GM18517 (cell line): ENCODE results near the gene ABCC8.

Experiments
- ATAC-seq: cut with Tn5 transposase; IDR thresholded peaks from one replicate; pipeline ENCODE4 v1.9.1; 2021; ENCODE audit warnings: mild to moderate bottlenecking, moderate library complexity; ENCODE audit not compliant: unreplicated experiment

Gene ABCC8

GRCh38 chr11:17476317-17477083 is at the start of gene ABCC8:
Gene ABCC8 (minus strand): TSS chr11:17476845. CDS start chr11:17476776, 69 bp downstream.
- ATAC-seq, result no peak

GRCh38 chr11:17526326-17526725 is 49.7 kb upstream of the ABCC8 start:
- no peak for ATAC-seq

DNA sequence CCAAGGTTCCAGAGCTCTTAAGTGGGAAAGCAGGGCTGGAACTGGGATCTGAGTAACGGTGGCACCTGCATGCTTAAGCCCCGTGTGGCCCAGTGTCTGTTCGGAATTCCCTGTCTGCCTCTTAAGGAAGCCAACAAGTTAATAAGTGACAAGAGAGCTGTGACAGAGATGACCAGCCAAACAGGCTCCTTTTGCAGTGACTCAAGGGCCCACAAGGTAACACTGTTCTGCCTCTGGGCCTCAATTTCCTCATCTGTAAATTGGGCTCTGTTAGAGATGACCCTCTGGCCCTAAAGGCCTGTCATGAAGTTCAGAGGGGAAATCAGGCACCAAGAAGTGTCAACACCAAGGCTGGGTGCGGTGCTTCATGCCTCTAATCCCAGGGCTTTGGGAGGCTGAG is 48.9 kb upstream of the ABCC8 start:
- no peak for ATAC-seq

DNA sequence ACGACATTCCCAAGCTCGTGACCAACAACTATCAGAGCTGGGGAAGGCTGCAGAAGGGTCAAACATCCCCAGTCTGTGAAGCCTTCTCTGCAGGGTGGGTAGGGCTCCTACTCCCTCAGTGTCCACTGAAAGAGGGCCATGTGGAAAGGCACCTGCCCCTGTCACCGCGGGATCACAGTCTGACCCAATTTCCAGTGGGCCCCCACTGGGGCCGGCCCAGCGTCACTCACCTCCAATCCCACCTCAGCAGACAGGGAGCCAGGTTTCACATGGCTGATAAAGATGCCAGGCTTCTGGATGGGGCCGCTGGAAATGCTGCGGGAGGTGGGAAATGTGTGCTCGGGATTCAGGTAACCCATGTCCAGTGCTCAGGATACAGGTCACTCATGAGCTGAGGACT is 47.6 kb upstream of the ABCC8 start:
- ATAC-seq, result no peak

GRCh38 chr11:17522655-17523054 is 46.0 kb upstream of the ABCC8 start:
- ATAC-seq, result no peak

DNA sequence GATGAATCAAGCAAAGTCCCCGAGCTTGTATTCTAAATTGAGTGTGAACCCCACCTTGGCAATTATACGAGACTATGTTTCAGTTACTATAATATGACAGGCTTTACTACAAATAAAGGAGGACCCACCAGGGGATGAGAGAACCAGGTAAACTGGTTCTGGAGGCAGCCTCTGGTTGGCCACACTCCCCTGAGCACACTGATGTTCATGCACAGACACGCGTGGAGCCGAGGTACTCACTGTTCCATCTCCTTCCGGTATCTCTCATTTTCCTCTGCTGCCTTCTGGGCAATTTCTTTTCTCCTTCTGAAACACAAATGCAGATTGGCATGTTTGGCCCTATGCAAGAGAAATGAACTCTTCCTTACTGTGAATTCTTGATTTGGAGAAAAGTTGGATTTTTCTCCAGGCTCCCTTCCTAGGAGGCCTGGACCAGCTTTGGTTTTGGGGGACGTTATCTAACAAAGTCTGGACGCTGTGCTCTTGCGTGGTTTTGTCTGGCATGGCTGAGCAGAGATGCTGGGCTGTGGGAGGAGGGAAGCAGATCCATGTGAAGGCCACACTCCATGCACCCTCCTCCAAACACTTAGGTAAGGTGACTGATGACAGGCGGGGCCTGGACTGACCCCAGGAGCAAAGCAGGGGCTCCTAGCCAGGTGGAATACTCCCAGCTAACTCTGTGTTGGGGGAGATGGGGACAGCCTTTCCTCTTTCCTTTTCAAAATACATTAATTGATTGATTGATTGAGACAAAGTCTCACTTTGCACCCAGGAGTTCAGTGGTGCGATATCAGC is 44.7 kb upstream of the ABCC8 start:
- ATAC-seq, result no peak

DNA sequence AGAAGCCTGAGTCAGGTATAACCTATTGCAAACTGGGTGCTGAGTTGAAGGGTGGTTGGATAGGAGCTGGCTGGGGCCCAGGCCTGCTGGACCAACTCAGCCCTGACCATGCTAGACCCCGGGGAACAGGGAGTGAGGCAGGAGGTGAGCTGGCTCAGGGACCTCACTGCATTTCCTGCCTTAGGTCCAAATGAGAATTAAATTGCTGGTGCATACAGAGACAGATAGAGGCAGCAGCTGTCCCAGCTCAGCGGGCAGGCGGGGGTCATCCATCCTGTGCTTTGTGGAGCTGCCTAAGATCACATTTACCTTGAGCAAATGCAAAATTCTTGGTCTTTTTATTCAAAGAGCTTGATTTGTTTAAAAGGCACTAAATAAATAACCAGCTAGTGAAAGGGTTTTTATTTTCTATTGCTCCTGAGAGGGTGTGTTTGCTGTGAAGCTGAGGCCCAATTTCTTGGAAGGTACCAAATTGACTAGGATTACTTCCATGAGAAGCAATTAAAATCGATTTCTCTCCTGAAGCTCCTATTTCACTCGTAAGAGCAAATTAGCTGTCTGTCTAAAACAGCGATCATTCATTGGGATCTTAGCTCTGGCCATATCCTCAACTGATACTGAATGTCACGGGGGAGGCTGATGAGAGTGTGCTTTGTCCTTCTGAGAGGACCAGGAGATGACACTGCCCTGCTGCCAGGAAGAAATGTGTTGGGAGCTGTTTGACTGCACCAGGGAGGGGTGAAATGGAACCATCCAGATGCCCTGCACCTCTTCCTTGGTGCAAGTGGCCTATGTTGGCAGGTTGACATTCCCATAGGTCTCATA is 42.6 kb upstream of the ABCC8 start:
- no peak for ATAC-seq

- ATAC-seq, result no peak
Measured at GRCh38 chr11:17518366-17518765, 41.7 kb upstream of the ABCC8 start.

GRCh38 chr11:17517186-17517585 is 40.5 kb upstream of the ABCC8 start:
- no peak for ATAC-seq

- no peak for ATAC-seq
Measured at GRCh38 chr11:17516551-17517150, 40.0 kb upstream of the ABCC8 start.

DNA sequence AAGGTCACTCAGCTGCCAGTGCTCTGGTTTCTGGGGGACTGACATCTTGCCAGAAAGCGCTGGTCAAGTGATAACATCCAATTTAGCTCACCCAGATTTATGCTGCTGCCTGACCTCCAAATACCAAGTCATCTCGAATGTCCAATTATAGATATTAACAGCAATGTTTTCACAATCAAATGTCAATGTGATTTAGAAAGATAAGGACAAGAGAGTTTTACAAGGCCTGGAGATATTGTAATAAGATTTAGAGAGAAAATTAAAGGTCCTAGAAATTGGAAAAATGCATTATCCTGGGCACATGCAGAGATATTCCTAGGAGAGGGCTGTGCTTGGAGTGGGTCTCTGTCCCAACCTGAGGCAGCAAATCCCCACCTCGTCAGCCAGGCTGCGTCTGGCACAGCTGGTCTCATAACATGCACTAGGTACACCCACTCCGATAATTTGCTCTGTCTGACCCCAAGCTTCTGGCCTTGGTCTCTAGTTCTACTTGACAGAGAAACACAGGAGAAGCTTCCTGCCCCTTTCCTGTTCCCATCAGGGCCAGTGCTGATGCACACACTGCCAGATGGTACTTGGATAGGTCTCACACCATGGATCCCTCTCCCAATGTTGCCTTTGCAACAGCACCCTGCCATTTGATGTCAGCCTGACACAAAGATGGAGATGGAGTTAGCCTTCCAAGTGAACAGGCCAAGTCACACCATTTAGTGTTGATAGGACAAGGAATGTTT is 39.0 kb upstream of the ABCC8 start:
- ATAC-seq, result no peak

- ATAC-seq, result no peak
Measured at GRCh38 chr11:17514476-17514875, 37.8 kb upstream of the ABCC8 start.

DNA sequence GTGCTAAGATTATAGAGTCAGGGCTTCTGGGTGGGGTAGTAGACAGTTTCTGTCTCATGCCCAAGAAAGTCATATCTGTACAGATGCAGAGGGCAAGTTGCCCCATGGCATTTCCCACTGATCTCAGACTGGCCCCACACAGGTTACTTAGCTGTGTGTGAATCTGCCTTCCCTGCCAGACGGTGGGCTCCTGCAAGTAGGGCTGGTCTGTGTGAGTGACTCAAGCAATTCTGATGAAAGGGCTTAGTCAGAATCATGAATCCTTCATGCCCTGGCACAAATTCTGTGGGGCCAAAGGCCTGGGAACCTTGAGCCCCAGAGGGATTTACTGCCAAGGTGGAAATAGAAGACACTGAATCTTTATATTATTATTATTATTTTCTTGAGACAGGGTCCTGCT is 37.2 kb upstream of the ABCC8 start:
- ATAC-seq, result no peak

- ATAC-seq, result no peak
Measured at GRCh38 chr11:17512101-17512500, 35.5 kb upstream of the ABCC8 start.

DNA sequence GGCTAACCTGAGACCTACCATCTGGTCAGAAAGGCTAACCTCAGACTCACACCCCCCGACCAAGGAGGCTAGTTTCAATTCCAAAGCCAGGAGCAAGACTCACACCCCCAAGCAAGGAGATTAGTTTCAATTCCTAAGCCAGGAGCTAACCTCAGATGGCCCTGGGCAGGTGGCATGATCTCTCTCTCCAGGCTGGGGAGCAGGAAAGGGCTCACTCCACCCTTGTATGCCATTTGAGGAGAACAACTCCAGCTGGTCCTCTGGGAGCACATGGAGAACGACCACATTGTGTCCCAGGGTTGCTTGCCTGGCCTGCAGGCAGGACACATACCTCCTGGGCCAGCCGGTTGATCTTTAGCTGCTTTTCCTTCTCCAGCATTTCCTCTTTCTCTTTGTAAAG is 34.9 kb upstream of the ABCC8 start:
- no peak for ATAC-seq

DNA sequence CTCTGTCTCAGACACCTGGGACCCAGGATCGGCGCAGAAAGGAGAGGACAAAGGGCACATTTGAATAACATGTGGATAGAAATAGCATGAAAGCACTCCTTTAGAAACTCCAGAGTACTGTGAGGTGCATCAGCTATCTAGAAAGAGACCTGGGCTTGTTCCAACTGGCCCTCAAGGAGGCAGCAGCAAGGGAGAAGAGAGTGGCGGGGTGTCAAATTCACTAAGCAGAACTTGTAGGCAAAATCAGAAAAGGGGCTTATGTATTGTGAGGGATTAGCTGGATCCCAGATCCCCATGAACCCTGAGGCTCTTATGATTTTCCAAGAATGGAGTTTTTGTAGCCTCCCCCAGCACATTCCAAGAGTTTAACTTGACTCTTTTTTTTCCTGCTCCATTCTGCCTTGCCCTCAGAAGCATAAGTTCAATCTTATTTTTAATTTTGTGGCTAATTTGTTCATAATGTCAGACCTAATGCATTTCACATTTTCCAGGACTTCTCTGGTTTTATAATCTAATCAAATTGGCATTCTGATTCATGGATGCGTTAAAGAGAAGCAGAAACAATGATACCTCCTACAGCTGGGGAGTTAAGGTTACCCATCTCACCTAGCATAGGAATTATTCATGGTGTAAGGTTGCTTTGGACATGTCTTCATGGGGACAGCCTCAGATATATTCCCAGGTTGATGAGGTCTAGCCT is 34.0 kb upstream of the ABCC8 start:
- no peak for ATAC-seq

- no peak for ATAC-seq
Measured at GRCh38 chr11:17508791-17509190, 32.1 kb upstream of the ABCC8 start.

DNA sequence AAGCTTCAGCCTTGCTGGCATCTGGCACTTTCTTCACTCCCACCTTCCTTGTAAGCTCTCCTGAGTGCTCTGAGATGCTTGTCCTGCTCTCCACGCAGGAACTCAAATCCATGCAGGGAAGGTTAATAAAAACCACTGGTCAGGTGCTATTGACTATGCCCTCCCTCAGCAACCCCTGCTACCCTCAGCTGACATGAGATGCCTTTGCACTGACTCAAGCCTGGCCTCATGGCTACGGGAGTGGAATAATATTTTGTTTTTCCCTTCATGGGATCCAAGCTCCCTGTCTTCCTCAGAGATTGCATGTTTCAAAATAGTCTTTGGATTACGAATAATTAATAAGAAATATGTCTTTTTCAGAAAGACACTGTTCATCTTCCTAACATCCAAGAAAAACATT is 31.7 kb upstream of the ABCC8 start:
- ATAC-seq, result no peak

GRCh38 chr11:17507773-17508172 is 31.1 kb upstream of the ABCC8 start:
- ATAC-seq, result no peak

DNA sequence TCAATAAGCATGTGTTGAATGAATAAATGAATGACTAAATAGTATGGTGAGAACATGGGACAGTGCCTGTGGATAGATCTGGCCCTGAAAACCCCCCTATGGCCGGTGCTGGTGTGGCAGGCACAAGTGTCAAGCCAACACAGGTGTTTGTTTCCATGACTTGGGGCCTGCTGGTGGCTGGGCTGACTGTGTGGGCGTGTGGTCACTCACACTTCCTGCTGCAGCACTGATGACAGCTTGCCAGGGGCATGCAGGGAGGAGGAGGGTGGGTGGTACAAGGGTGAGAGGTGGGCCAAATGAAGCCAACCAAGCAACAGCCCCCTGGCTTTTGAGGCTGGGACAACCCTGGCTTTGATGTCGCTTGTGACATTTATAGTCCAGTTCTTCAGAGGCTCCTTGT is 30.3 kb upstream of the ABCC8 start:
- peak; percentile 66 for ATAC-seq
